Measurements from ENCODE around the gene PLPP1. TPM values are rescaled to one million over a fixed set of nuclear protein-coding genes. Genes with fewer than 3 reads are reported as not detected.
A peak's percentile ranks its signal among the peaks of the same experiment; 100 is the strongest.

The PLPP1 gene
- total and polyA plus RNA-seq, 2 experiments from 2014 or later = 39.1 to 97.1 TPM

- H3K27ac ChIP-seq (ENCODE audit: low read depth) = peak overlapping the region; percentile 28; the same call in 1 of the 2 replicates
- no peaks in the 10 kb centered on the region for H3K27me3 ChIP-seq (ENCODE audit: insufficient read depth)
- H3F3A ChIP-seq (replicated peaks; ENCODE audit: low read depth) = 0 out of 2 replicates have a peak, but pooled peaks cover 3% of the 10 kb centered on the region
- no peaks in the 10 kb centered on the region for H3K36me3 ChIP-seq (ENCODE audit: insufficient read depth)
- H3K4me1 ChIP-seq (ENCODE audit: insufficient read depth) = peaks cover 47% of the 10 kb centered on the region
- Mint-ChIP-seq H3K9me3 (no peaks in the 10 kb centered on the region), H3K4me1 (peaks cover 24% of the 10 kb centered on the region), H3K36me3 (ENCODE audit: low read depth) (no peaks in the 10 kb centered on the region), H3K4me3 (no peak overlapping the region), H3K27me3 (ENCODE audit: insufficient read depth, low read depth, poor library complexity) (peaks cover 4% of the 10 kb centered on the region), H3K27ac (peak overlapping the region; percentile 51; the same call in 1 of the 2 replicates)
- no peaks in the 10 kb centered on the region for H3K9me2 ChIP-seq (ENCODE audit: insufficient read depth)
- TF ChIP-seq ETS1 (IDR thresholded peaks at IDR 0.05) (no peak), JUNB (IDR thresholded peaks at IDR 0.05; ENCODE audit: unreplicated experiment) (no peak)
- H2AFZ ChIP-seq = peak overlapping the region; percentile 12; the same call in 1 of the 2 replicates
- no peaks in the 10 kb centered on the region for H3K79me2 ChIP-seq (replicated peaks; ENCODE audit: insufficient read depth)
- no peak for ATAC-seq
- H3K4me3 ChIP-seq = no peak overlapping the region
- no peak for DNase-seq (ENCODE audit: low spot score)
- peak overlapping the region; percentile 13; the same call in 1 of the 2 replicates for H3K4me2 ChIP-seq
- H4K20me1 ChIP-seq (replicated peaks; ENCODE audit: insufficient read depth) = no peaks in the 10 kb centered on the region
Observed at GRCh38 chr5:55541056-55541635, 6.4 kb upstream of the PLPP1 start.

DNA sequence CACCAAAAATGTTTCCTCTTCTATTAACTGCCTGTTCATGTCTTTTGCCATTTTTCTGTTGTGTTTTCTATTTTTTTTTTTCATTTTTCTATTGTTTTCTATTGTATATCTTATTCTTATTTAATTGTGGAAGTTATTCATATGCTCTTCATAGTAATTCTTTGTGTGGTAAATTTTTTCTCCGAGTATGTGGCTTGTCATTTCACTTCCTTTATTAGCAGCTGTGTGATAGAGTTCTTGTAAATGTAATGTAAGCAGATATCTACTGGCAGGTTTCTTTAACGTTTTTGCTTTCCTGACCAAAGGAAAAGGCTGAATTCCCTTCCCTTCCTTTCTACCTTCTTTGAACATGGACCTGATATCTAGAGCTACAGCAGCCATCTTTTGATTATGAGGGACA is 5.8 kb upstream of the PLPP1 start:
- no peaks in the 10 kb centered on the region for H4K20me1 ChIP-seq (replicated peaks; ENCODE audit: insufficient read depth)
- no peaks in the 10 kb centered on the region for H3K36me3 ChIP-seq (ENCODE audit: insufficient read depth)
- no peaks in the 10 kb centered on the region for H3K9me2 ChIP-seq (ENCODE audit: insufficient read depth)
- peak overlapping the region; percentile 13; the same call in 1 of the 2 replicates for H3K4me2 ChIP-seq
- H3K4me1 ChIP-seq (ENCODE audit: insufficient read depth) = peaks cover 54% of the 10 kb centered on the region
- no peaks in the 10 kb centered on the region for H3K79me2 ChIP-seq (replicated peaks; ENCODE audit: insufficient read depth)
- no peak for TF ChIP-seq CREB1 (CRISPR knock-in tag; IDR thresholded peaks at IDR 0.05; ENCODE audit: low read depth)
- TF ChIP-seq, protein P1, sequence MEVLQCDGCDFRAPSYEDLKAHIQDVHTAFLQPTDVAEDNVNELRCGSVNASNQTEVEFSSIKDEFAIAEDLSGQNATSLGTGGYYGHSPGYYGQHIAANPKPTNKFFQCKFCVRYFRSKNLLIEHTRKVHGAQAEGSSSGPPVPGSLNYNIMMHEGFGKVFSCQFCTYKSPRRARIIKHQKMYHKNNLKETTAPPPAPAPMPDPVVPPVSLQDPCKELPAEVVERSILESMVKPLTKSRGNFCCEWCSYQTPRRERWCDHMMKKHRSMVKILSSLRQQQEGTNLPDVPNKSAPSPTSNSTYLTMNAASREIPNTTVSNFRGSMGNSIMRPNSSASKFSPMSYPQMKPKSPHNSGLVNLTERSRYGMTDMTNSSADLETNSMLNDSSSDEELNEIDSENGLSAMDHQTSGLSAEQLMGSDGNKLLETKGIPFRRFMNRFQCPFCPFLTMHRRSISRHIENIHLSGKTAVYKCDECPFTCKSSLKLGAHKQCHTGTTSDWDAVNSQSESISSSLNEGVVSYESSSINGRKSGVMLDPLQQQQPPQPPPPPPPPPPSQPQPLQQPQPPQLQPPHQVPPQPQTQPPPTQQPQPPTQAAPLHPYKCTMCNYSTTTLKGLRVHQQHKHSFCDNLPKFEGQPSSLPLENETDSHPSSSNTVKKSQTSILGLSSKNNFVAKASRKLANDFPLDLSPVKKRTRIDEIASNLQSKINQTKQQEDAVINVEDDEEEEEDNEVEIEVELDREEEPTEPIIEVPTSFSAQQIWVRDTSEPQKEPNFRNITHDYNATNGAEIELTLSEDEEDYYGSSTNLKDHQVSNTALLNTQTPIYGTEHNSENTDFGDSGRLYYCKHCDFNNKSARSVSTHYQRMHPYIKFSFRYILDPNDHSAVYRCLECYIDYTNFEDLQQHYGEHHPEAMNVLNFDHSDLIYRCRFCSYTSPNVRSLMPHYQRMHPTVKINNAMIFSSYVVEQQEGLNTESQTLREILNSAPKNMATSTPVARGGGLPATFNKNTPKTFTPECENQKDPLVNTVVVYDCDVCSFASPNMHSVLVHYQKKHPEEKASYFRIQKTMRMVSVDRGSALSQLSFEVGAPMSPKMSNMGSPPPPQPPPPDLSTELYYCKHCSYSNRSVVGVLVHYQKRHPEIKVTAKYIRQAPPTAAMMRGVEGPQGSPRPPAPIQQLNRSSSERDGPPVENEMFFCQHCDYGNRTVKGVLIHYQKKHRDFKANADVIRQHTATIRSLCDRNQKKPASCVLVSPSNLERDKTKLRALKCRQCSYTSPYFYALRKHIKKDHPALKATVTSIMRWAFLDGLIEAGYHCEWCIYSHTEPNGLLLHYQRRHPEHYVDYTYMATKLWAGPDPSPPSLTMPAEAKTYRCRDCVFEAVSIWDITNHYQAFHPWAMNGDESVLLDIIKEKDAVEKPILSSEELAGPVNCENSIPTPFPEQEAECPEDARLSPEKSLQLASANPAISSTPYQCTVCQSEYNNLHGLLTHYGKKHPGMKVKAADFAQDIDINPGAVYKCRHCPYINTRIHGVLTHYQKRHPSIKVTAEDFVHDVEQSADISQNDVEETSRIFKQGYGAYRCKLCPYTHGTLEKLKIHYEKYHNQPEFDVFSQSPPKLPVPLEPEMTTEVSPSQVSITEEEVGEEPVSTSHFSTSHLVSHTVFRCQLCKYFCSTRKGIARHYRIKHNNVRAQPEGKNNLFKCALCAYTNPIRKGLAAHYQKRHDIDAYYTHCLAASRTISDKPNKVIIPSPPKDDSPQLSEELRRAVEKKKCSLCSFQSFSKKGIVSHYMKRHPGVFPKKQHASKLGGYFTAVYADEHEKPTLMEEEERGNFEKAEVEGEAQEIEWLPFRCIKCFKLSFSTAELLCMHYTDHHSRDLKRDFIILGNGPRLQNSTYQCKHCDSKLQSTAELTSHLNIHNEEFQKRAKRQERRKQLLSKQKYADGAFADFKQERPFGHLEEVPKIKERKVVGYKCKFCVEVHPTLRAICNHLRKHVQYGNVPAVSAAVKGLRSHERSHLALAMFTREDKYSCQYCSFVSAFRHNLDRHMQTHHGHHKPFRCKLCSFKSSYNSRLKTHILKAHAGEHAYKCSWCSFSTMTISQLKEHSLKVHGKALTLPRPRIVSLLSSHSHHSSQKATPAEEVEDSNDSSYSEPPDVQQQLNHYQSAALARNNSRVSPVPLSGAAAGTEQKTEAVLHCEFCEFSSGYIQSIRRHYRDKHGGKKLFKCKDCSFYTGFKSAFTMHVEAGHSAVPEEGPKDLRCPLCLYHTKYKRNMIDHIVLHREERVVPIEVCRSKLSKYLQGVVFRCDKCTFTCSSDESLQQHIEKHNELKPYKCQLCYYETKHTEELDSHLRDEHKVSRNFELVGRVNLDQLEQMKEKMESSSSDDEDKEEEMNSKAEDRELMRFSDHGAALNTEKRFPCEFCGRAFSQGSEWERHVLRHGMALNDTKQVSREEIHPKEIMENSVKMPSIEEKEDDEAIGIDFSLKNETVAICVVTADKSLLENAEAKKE (CRISPR knock-in tag; IDR thresholded peaks at IDR 0.05) = no peak
- TF ChIP-seq POLR2AphosphoS5 (IDR thresholded peaks at IDR 0.05; ENCODE audit: low read depth) = no peak
- TF ChIP-seq ZNF331 (CRISPR knock-in tag; IDR thresholded peaks at IDR 0.05; ENCODE audit: low read depth) = no peak
- no peak for TF ChIP-seq CTCF (conservative IDR thresholded peaks at IDR 0.05; ENCODE audit: low read depth in 2 of 2)
- TF ChIP-seq ZNF114 (CRISPR knock-in tag; IDR thresholded peaks at IDR 0.05) = no peak
- no peak for DNase-seq (ENCODE audit: low spot score)
- H3K9me3 Mint-ChIP-seq = no peaks in the 10 kb centered on the region
- H3K27me3 Mint-ChIP-seq (ENCODE audit: insufficient read depth, low read depth, poor library complexity) = peaks cover 4% of the 10 kb centered on the region
- no peaks in the 10 kb centered on the region for H3K27me3 ChIP-seq (ENCODE audit: insufficient read depth)
- ATAC-seq = no peak
- H3K4me1 Mint-ChIP-seq = peaks cover 30% of the 10 kb centered on the region
- H3K4me3 Mint-ChIP-seq = no peak overlapping the region
- 0 out of 2 replicates have a peak, but pooled peaks cover 3% of the 10 kb centered on the region for H3F3A ChIP-seq (replicated peaks; ENCODE audit: low read depth)
- H3K4me3 ChIP-seq = no peak overlapping the region
- H2AFZ ChIP-seq = no peak overlapping the region
- H3K27ac ChIP-seq (ENCODE audit: low read depth) = no peak overlapping the region
- H3K36me3 Mint-ChIP-seq (ENCODE audit: low read depth) = no peaks in the 10 kb centered on the region; the same call in 2 of the 3 replicates
- peak overlapping the region; percentile 73; the same call in 1 of the 2 replicates for H3K27ac Mint-ChIP-seq
